IMR-90 (cell line): Measurements from ENCODE around the gene ARHGAP15. TPM values are rescaled to one million over a fixed set of nuclear protein-coding genes. Genes with fewer than 3 reads are reported as not detected.

Source experiments
- ATAC-seq: fragments of 200-7000 bp; cut with Tn5 transposase; 2 replicates; pipeline ENCODE4 v1.9.1; 2020; ENCODE audit warnings: low read depth, mild to moderate bottlenecking, moderate library complexity
- BruUV-seq: library from RNA; stranded (reverse); fragments of 400-500 nt; replicated peaks from 2 replicates; lab custom pipeline; 2021; lab: Mats Ljungman, UMichigan
- CTCF ChIA-PET: fragments of 300-600 bp; formaldehyde crosslinking; extraction: SDS; loops from one replicate; lab custom pipeline; 2021; ENCODE audit warnings: antibody characterized with exemption; lab: Yijun Ruan, JAX
- POLR2A ChIA-PET: fragments of 300-600 bp; sonication (Branson Sonifier 250); formaldehyde crosslinking; loops from one replicate; lab custom pipeline; 2022; ENCODE audit warnings: antibody characterized with exemption; ENCODE audit not compliant: unreplicated experiment; lab: Charles Lee
- DNase-seq: peaks from one replicate; pipeline ENCODE4 v3.0.0; 2013
- H2AFZ ChIP-seq: replicated peaks from 2 replicates; pipeline ENCODE3; 2013; ENCODE audit warnings: low read length, mild to moderate bottlenecking; ENCODE audit not compliant: poor library complexity
- H2AK5ac ChIP-seq: 2 replicates; pipeline ENCODE4 v1.6.1; 2013; ENCODE audit warnings: low read depth, low read length, inconsistent platforms
- H2AK9ac ChIP-seq: replicated peaks from 2 replicates; pipeline ENCODE3; 2013; ENCODE audit warnings: mild to moderate bottlenecking, low read depth, low read length, moderate library complexity; ENCODE audit not compliant: poor library complexity
- H2BK120ac ChIP-seq: 2 replicates; pipeline ENCODE4 v1.6.1; 2013; ENCODE audit warnings: low read depth, low read length, inconsistent platforms
- H2BK15ac ChIP-seq: 3 replicates; pipeline ENCODE4 v1.6.1; 2013; ENCODE audit warnings: low read depth, low read length, inconsistent platforms
- H2BK20ac ChIP-seq: 2 replicates; pipeline ENCODE4 v1.6.1; 2013; ENCODE audit warnings: low read depth, mild to moderate bottlenecking, inconsistent platforms, low read length, moderate library complexity
- H2BK5ac ChIP-seq: 2 replicates; pipeline ENCODE4 v1.6.1; 2013; ENCODE audit warnings: mild to moderate bottlenecking, low read depth, low read length, inconsistent platforms; ENCODE audit not compliant: poor library complexity, severe bottlenecking
- H3K14ac ChIP-seq: replicated peaks from 2 replicates; pipeline ENCODE4 v1.6.1; 2013; ENCODE audit warnings: low read depth, low read length, inconsistent platforms
- H3K18ac ChIP-seq: 2 replicates; pipeline ENCODE4 v1.6.1; 2013; ENCODE audit warnings: low read depth, low read length, control low read depth
- H3K23ac ChIP-seq: 2 replicates; pipeline ENCODE4 v1.6.1; 2013; ENCODE audit warnings: low read depth, low read length, inconsistent platforms
- H3K27ac ChIP-seq: 2 replicates; pipeline ENCODE4 v1.5.1; 2013; ENCODE audit warnings: mild to moderate bottlenecking, control low read depth, low read length; ENCODE audit not compliant: insufficient read depth
- H3K27me3 ChIP-seq: 2 replicates; pipeline ENCODE4 v1.6.1; 2013; ENCODE audit warnings: low read length; ENCODE audit not compliant: control insufficient read depth, insufficient read depth
- H3K36me3 ChIP-seq: 2 replicates; pipeline ENCODE4 v1.6.1; 2013; ENCODE audit warnings: low read length, mixed read lengths; ENCODE audit not compliant: control insufficient read depth, insufficient read depth
- H3K4ac ChIP-seq: 2 replicates; pipeline ENCODE4 v1.6.1; 2013; ENCODE audit warnings: low read depth, low read length, inconsistent platforms
- H3K4me1 ChIP-seq: 2 replicates; pipeline ENCODE4 v1.6.1; 2013; ENCODE audit warnings: low read length, mixed read lengths; ENCODE audit not compliant: control insufficient read depth, insufficient read depth
- H3K4me2 ChIP-seq: 2 replicates; pipeline ENCODE4 v1.6.1; 2013; ENCODE audit warnings: low read depth, mild to moderate bottlenecking, control low read depth, low read length, moderate library complexity
- H3K4me3 ChIP-seq: 2 replicates; pipeline ENCODE4 v1.5.1; 2013; ENCODE audit warnings: low read depth, mild to moderate bottlenecking, control low read depth, low read length, moderate library complexity; ENCODE audit not compliant: insufficient read depth
- H3K56ac ChIP-seq: 2 replicates; pipeline ENCODE4 v1.6.1; 2013; ENCODE audit warnings: low read length, inconsistent platforms; ENCODE audit not compliant: insufficient read depth; ENCODE audit errors: extremely low read depth
- H3K79me1 ChIP-seq, 2 experiments: 2 replicates each; pipeline ENCODE4 v1.6.1; 2013; ENCODE audit warnings: low read length in 2 of 2, inconsistent platforms in 1 of 2, low read depth in 1 of 2
- H3K9ac ChIP-seq: 2 replicates; pipeline ENCODE4 v1.6.1; 2013; ENCODE audit warnings: low read depth, low read length, control low read depth
- H3K9me1 ChIP-seq: 2 replicates; pipeline ENCODE4 v1.6.1; 2013; ENCODE audit warnings: low read length, inconsistent platforms; ENCODE audit not compliant: insufficient read depth
- H3K9me3 ChIP-seq: 2 replicates; pipeline ENCODE4 v1.6.1; 2013; ENCODE audit warnings: low read length; ENCODE audit not compliant: control insufficient read depth, insufficient read depth
- H4K20me1 ChIP-seq: 2 replicates; pipeline ENCODE4 v1.6.1; 2013; ENCODE audit warnings: low read length, inconsistent platforms; ENCODE audit not compliant: insufficient read depth
- H4K5ac ChIP-seq: 2 replicates; pipeline ENCODE4 v1.6.1; 2013; ENCODE audit warnings: mild to moderate bottlenecking, low read depth, low read length, control low read depth
- H4K8ac ChIP-seq, 2 experiments: 2 replicates each; pipeline ENCODE4 v1.6.1; 2013; ENCODE audit warnings: low read depth in 2 of 2, low read length in 2 of 2, control low read depth in 1 of 2, inconsistent platforms in 1 of 2
- H4K91ac ChIP-seq: 2 replicates; pipeline ENCODE4 v1.6.1; 2013; ENCODE audit warnings: low read depth, low read length, inconsistent platforms; ENCODE audit not compliant: insufficient read depth
- ELK1 ChIP-seq: fragments of 150-350 bp; IDR thresholded peaks from 2 replicates; pipeline ENCODE4 v1.6.1; 2016; ENCODE audit warnings: low read depth, mild to moderate bottlenecking, low read length, moderate library complexity, borderline replicate concordance
- MAFK ChIP-seq: IDR thresholded peaks from 2 replicates; pipeline ENCODE4 v1.6.1; 2012; ENCODE audit warnings: low read depth, low read length, improper control_type of control experiment
- MXI1 ChIP-seq: IDR thresholded peaks from 2 replicates; pipeline ENCODE4 v1.6.1; 2012; ENCODE audit warnings: low read depth, mild to moderate bottlenecking, low read length, moderate library complexity, borderline replicate concordance
- NFE2L2 ChIP-seq: fragments of 150-350 bp; IDR thresholded peaks from 2 replicates; pipeline ENCODE4 v1.6.1; 2016; ENCODE audit warnings: low read depth, mild to moderate bottlenecking, low read length
- WGBS, 2 experiments: methylation state at CpG; one replicate each; pipeline versions ENCODE4 v1.1.5 to v1.1.7; 2013; ENCODE audit warnings: missing lambda C conversion rate in 2 of 2; ENCODE audit not compliant: insufficient read length in 1 of 2; ENCODE audit errors: extremely low coverage in 2 of 2; 5-methylcytosine and 5-hydroxymethylcytosine counted together
- dilution Hi-C: fragments of 300-500 bp; cut with HindIII; formaldehyde crosslinking; loops from one replicate; pipeline ENCODE4 v1.14.3; 2018; ENCODE audit warnings: low sequenced_read_pairs; ENCODE audit not compliant: unreplicated experiment
- in situ Hi-C: fragments of 300-500 bp; cut with MboI; formaldehyde crosslinking; loops from 3 replicates; pipeline ENCODE4 v1.14.3; 2019; ENCODE audit warnings: low sequenced_read_pairs, inconsistent platforms, mixed read lengths
- intact Hi-C: fragments of 100-400 bp; cut with micrococcal nuclease; formaldehyde crosslinking; loops from 2 replicates; pipeline ENCODE4 v1.10.0; 2022
- polyA plus RNA-seq, 3 experiments: library from polyadenylated mRNA; depleted of rRNA; stranded (reverse); fragments of >200 nt; gene quantifications; 2 replicates each; pipeline ENCODE4 v1.2.3, GENCODE V29; 2012; ENCODE audit warnings: low replicate concordance in 1 of 3
- total RNA-seq: library from RNA; depleted of rRNA; stranded (reverse); fragments of >200 nt; gene quantifications from 2 replicates; pipeline ENCODE4 v1.2.3, GENCODE V29; 2012

The ARHGAP15 gene
- total and polyA plus RNA-seq, 2 of the 4 experiments (the other 2 are of a cell fraction) = not detected

- H3K9me1 ChIP-seq = no peaks in the 10 kb centered on the region
- ChIA-PET CTCF (no interaction called here), POLR2A (no interaction called here)
- no peak overlapping the region for H3K56ac ChIP-seq
- no peak overlapping the region for H2BK120ac ChIP-seq
- H2AFZ ChIP-seq = no peak overlapping the region
- in situ Hi-C loops = no loop called here
- H3K36me3 ChIP-seq = no peaks in the 10 kb centered on the region
- WGBS, 2 experiments = no CpG with 5 or more reads among the region's 3 CpGs
- H3K9ac ChIP-seq = no peak overlapping the region
- H3K27ac ChIP-seq = no peak overlapping the region
- H2BK20ac ChIP-seq = no peak overlapping the region
- no peak for DNase-seq
- BruUV-seq = no TSS peak
- H4K20me1 ChIP-seq = no peaks in the 10 kb centered on the region
- H2BK5ac ChIP-seq = no peak overlapping the region
- no peaks in the 10 kb centered on the region for H3K27me3 ChIP-seq
- no peak overlapping the region for H3K4ac ChIP-seq
- dilution Hi-C loops = no loop called here
- H2AK9ac ChIP-seq = no peak overlapping the region
- H3K18ac ChIP-seq = no peak overlapping the region
- intact Hi-C loops = no loop called here
- no peaks in the 10 kb centered on the region for H3K9me3 ChIP-seq
- H4K91ac ChIP-seq = no peak overlapping the region
- no peak for TF ChIP-seq MAFK
- TF ChIP-seq MXI1 = no peak
- TF ChIP-seq ELK1 = no peak
- TF ChIP-seq NFE2L2 = no peak
- no peak overlapping the region for H2BK15ac ChIP-seq
- no peak overlapping the region for H3K23ac ChIP-seq
- H3K4me2 ChIP-seq = no peak overlapping the region
- no peak overlapping the region for H3K4me3 ChIP-seq
- no peak overlapping the region for H2AK5ac ChIP-seq
- no peak for ATAC-seq
- no peaks in the 10 kb centered on the region for H3K4me1 ChIP-seq
- no peak overlapping the region for H4K8ac ChIP-seq
- H4K5ac ChIP-seq = no peak overlapping the region
- H3K14ac ChIP-seq = no peak overlapping the region
- H3K79me1 ChIP-seq = no peaks in the 10 kb centered on the region
These were observed 551.7 kb downstream of the ARHGAP15 start for GRCh38 chr2:143680885-143681405.
